ENCODE measurements around the gene HADH. TPM values are rescaled to one million over a fixed set of nuclear protein-coding genes. Genes with fewer than 3 reads are reported as not detected.
"Not testable (repeated sequence)": the region's sequence is repeated elsewhere in the genome, so short reads cannot be mapped to it uniquely, and the experiment has no call there.

HADH gene
- total RNA-seq, 1 donor: 9.0 TPM

- no peak for DNase-seq (ENCODE audit: insufficient read length, low spot score, missing footprints)
- Histone ChIP-seq H3K4me2 (ENCODE audit: insufficient read depth, low read length) (no peak overlapping the region), H3K4me3 (ENCODE audit: insufficient read depth, low read length) (no peak overlapping the region), H3K36me3 (ENCODE audit: insufficient read depth, low read length) (no peaks in the 10 kb centered on the region), H2AFZ (ENCODE audit: low read length) (no peak overlapping the region), H3K4me1 (ENCODE audit: insufficient read depth, low read length) (peaks cover 7% of the 10 kb centered on the region), H3K27ac (ENCODE audit: low read depth, low read length) (no peak overlapping the region), H3K79me2 (ENCODE audit: insufficient read depth, low read length) (no peaks in the 10 kb centered on the region), H3K9me3 (ENCODE audit: low read depth, low read length) (no peaks in the 10 kb centered on the region), H3K27me3 (ENCODE audit: insufficient read depth, low read length) (no peaks in the 10 kb centered on the region), H4K20me1 (ENCODE audit: insufficient read depth, low read length) (no peaks in the 10 kb centered on the region)
- TF ChIP-seq, protein P1, sequence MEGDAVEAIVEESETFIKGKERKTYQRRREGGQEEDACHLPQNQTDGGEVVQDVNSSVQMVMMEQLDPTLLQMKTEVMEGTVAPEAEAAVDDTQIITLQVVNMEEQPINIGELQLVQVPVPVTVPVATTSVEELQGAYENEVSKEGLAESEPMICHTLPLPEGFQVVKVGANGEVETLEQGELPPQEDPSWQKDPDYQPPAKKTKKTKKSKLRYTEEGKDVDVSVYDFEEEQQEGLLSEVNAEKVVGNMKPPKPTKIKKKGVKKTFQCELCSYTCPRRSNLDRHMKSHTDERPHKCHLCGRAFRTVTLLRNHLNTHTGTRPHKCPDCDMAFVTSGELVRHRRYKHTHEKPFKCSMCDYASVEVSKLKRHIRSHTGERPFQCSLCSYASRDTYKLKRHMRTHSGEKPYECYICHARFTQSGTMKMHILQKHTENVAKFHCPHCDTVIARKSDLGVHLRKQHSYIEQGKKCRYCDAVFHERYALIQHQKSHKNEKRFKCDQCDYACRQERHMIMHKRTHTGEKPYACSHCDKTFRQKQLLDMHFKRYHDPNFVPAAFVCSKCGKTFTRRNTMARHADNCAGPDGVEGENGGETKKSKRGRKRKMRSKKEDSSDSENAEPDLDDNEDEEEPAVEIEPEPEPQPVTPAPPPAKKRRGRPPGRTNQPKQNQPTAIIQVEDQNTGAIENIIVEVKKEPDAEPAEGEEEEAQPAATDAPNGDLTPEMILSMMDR (IDR thresholded peaks at IDR 0.05; ENCODE audit: extremely low read depth, low read depth, low read length): no peak
These were observed 58.5 kb downstream of the HADH start for GRCh38 chr4:108048157-108048556.

- no peak overlapping the region for H2AFZ ChIP-seq (ENCODE audit: low read length)
- H3K4me2 ChIP-seq (ENCODE audit: insufficient read depth, low read length): no peak overlapping the region
- TF ChIP-seq, protein P1 (IDR thresholded peaks at IDR 0.05; ENCODE audit: extremely low read depth, low read depth, low read length): no peak
These were observed 59.3 kb downstream of the HADH start for GRCh38 chr4:108048997-108049396.

DNA sequence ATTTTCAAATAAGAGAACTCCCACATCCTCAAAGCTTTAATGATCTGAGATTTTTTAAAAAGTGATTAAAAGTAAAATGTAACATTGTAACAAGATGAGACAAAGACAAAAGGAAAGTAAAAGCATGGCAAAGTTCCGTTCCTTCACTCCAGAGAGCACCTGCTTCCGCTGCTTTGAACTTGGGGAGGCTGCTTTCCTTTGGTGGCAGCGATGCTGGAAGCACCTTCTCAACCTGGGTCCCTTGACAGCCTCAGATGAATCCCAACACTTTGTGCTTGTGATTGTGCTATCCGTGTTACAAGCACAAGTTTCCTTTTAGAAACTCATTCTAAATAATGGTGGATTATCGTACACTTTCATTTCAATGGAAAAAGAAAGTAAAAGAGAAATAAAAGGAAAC, 59.7 kb downstream of the HADH start:
- no peak for DNase-seq (ENCODE audit: insufficient read length, low spot score, missing footprints)
- Histone ChIP-seq H3K4me2 (ENCODE audit: insufficient read depth, low read length) (no peak overlapping the region), H4K20me1 (ENCODE audit: insufficient read depth, low read length) (no peaks in the 10 kb centered on the region), H3K4me3 (ENCODE audit: insufficient read depth, low read length) (no peak overlapping the region), H2AFZ (ENCODE audit: low read length) (no peak overlapping the region), H3K79me2 (ENCODE audit: insufficient read depth, low read length) (no peaks in the 10 kb centered on the region), H3K27ac (ENCODE audit: low read depth, low read length) (no peak overlapping the region), H3K9me3 (ENCODE audit: low read depth, low read length) (no peaks in the 10 kb centered on the region), H3K27me3 (ENCODE audit: insufficient read depth, low read length) (no peaks in the 10 kb centered on the region), H3K36me3 (ENCODE audit: insufficient read depth, low read length) (no peaks in the 10 kb centered on the region), H3K4me1 (ENCODE audit: insufficient read depth, low read length) (peaks cover 7% of the 10 kb centered on the region)
- TF ChIP-seq, protein P1 (IDR thresholded peaks at IDR 0.05; ENCODE audit: extremely low read depth, low read depth, low read length): no peak

More at GRCh38 chr4:108048997-108049396, 59.3 kb downstream of the HADH start:
- Histone ChIP-seq H3K27me3 (ENCODE audit: insufficient read depth, low read length) (no peaks in the 10 kb centered on the region), H3K4me3 (ENCODE audit: insufficient read depth, low read length) (no peak overlapping the region), H4K20me1 (ENCODE audit: insufficient read depth, low read length) (no peaks in the 10 kb centered on the region), H3K9me3 (ENCODE audit: low read depth, low read length) (no peaks in the 10 kb centered on the region), H3K27ac (ENCODE audit: low read depth, low read length) (no peak overlapping the region), H3K79me2 (ENCODE audit: insufficient read depth, low read length) (no peaks in the 10 kb centered on the region), H3K36me3 (ENCODE audit: insufficient read depth, low read length) (no peaks in the 10 kb centered on the region), H3K4me1 (ENCODE audit: insufficient read depth, low read length) (peaks cover 7% of the 10 kb centered on the region)
- DNase-seq (ENCODE audit: insufficient read length, low spot score, missing footprints): no peak

DNA sequence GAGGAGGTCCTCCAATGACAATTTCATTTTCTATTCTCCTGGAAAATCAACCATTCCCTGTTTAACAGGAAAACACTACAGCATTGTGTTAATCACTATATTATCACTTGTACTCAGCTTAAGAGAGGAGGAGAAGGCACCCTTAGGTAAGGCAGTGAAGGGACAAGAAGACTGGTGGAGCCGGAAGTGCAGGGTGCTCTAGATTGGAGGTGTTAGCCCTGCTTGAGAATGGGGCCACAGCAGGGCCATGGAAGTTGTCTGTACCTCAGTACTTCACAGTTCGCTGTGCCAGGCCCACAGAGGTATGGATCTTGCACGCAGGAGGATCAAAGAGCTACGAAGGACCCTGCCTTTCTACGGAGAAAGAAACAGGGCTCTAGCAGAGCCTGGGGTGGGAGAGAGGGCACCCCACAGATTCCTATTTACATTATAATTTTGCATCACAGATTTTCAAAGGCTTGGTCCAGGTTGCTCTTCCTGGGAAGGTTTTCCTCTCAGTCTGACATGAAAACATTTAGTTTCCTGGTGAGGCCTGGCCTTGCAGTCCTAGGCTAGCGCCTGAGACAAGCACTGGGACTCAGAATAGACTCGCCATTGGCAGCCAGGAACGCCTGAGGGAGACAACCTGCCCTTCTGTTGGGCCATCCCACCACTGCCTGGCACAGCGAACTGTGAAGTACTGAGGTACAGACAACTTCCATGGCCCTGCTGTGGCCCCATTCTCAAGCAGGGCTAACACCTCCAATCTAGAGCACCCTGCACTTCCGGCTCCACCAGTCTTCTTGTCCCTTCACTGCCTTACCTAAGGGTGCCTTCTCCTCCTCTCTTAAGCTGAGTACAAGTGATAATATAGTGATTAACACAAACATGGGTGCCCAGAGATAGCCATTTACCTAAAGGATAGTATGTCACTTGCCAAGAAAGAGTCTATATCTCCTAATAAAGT, 60.8 kb downstream of the HADH start:
- not testable (repeated sequence) for H2AFZ ChIP-seq (ENCODE audit: low read length); H3K4me3 ChIP-seq (ENCODE audit: insufficient read depth, low read length); DNase-seq (ENCODE audit: insufficient read length, low spot score, missing footprints); H3K27me3 ChIP-seq (ENCODE audit: insufficient read depth, low read length); H3K9me3 ChIP-seq (ENCODE audit: low read depth, low read length); H3K4me2 ChIP-seq (ENCODE audit: insufficient read depth, low read length); H4K20me1 ChIP-seq (ENCODE audit: insufficient read depth, low read length); H3K27ac ChIP-seq (ENCODE audit: low read depth, low read length); H3K36me3 ChIP-seq (ENCODE audit: insufficient read depth, low read length); H3K79me2 ChIP-seq (ENCODE audit: insufficient read depth, low read length); H3K4me1 ChIP-seq (ENCODE audit: insufficient read depth, low read length)
